ENCODE results near the gene RPS15. TPM values are rescaled to one million over a fixed set of nuclear protein-coding genes. Genes with fewer than 3 reads are reported as not detected.
A peak's percentile ranks its signal among the peaks of the same experiment; 100 is the strongest.

Gene RPS15
- total RNA-seq, 1 donor from 2014 or later, result 1,542 TPM

DNA sequence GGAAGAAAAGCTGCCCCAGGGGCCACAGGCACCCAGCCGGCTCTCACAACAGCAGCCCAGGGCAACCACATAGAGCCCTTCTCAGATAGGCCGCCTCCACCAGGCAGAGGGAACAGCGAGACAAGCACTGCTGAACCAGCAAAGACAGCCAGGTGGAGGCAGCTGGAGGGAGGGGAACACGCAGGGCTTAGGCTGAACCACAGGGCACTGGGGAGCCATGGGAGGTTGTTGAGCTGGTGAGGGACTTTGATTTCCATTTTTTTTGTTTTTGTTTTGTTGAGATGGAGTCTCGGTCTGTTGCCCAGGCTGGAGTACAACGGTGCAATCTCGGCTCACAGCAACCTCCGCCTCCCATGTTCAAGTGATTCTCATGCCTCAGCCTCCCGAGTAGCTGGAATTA is 40.4 kb upstream of the RPS15 start:
- H3K27me3 Mint-ChIP-seq, result peaks cover 4% of the 10 kb centered on the region
- DNase-seq, result no peak
- peaks cover 10% of the 10 kb centered on the region for H3K4me1 Mint-ChIP-seq
- H3K27ac Mint-ChIP-seq, result no peak overlapping the region
- intact Hi-C loops (cut with micrococcal nuclease), result no loop called here
- H3K36me3 Mint-ChIP-seq (ENCODE audit: low read depth), result peaks cover 1% of the 10 kb centered on the region
- H3K4me3 Mint-ChIP-seq, result no peak overlapping the region
- no peaks in the 10 kb centered on the region for H3K9me3 Mint-ChIP-seq

GRCh38 chr19:1399079-1399478 is 39.1 kb upstream of the RPS15 start:
- intact Hi-C loops (cut with micrococcal nuclease), result no loop called here
- Mint-ChIP-seq H3K27ac (no peak overlapping the region), H3K36me3 (ENCODE audit: low read depth) (peaks cover 1% of the 10 kb centered on the region), H3K9me3 (no peaks in the 10 kb centered on the region), H3K27me3 (peaks cover 6% of the 10 kb centered on the region), H3K4me3 (no peak overlapping the region), H3K4me1 (peaks cover 10% of the 10 kb centered on the region)
- no peak for DNase-seq

GRCh38 chr19:1399745-1400144 is 38.5 kb upstream of the RPS15 start:
- Mint-ChIP-seq H3K4me3 (no peak overlapping the region), H3K27ac (no peak overlapping the region), H3K9me3 (no peaks in the 10 kb centered on the region), H3K4me1 (peaks cover 10% of the 10 kb centered on the region), H3K36me3 (ENCODE audit: low read depth) (peaks cover 1% of the 10 kb centered on the region), H3K27me3 (peaks cover 6% of the 10 kb centered on the region)
- no peak for DNase-seq
- intact Hi-C loops (cut with micrococcal nuclease), result no loop called here

- H3K36me3 Mint-ChIP-seq (ENCODE audit: low read depth), result peaks cover 1% of the 10 kb centered on the region
- peak; percentile 67 for DNase-seq
- no peaks in the 10 kb centered on the region for H3K9me3 Mint-ChIP-seq
- intact Hi-C loops (cut with micrococcal nuclease), result no loop called here
- H3K27me3 Mint-ChIP-seq, result peaks cover 6% of the 10 kb centered on the region
- peak overlapping the region; percentile 68 for H3K4me3 Mint-ChIP-seq
- H3K4me1 Mint-ChIP-seq, result peaks cover 10% of the 10 kb centered on the region
- H3K27ac Mint-ChIP-seq, result no peak overlapping the region
Measured at GRCh38 chr19:1400281-1401137, 37.7 kb upstream of the RPS15 start.

DNA sequence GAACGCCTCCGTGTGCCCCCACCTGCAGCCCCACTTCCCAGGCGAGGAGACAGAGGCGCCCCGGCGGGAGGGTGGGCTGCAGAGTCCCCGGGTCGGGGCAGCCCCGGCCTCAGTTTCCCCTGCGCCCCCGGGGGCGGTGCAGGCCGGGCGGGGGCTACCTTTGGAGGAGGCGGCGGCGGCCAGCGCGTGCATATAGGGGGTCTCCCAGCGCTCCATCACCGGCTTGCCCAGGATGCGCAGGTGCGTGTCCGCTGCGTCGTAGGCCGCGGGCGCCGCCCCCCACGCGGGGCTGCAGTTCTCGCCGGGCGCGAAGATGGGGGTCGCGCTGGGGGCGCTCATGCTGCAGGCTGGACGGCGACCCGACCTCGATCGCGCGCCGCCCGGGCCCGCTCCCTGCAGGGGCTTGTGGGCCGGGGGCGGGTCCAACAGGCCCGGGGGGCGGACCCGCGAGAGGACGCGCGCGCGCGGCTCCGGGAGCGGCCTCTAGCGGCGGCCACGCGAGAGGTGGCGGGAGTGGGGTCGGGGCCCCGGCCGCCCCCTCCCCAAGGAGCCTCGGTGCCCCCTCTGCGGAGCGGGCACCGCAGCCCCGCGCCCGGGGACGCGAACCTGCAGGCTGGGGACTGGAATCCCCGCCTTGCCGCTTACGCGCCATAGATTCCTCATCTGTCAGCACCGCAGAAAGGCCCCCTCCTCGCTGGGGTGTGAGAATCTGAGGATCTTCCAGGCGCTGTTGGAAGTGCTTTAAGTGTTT is 36.9 kb upstream of the RPS15 start, which contains the start of gene GAMT:
Gene GAMT, minus strand, starts transcription at position 405 of the 751 bp plus-strand sequence. Its CDS starts 66 bp downstream, at position 339.
- H3K4me1 Mint-ChIP-seq, result peaks cover 9% of the 10 kb centered on the region
- H3K36me3 Mint-ChIP-seq (ENCODE audit: low read depth), result peaks cover 1% of the 10 kb centered on the region
- no peak within 1 kb of the TSS for H3K27ac Mint-ChIP-seq
- DNase-seq, result peak; percentile 90
- H3K9me3 Mint-ChIP-seq, result no peaks in the 10 kb centered on the region
- intact Hi-C loops (cut with micrococcal nuclease), result no loop called here
- H3K27me3 Mint-ChIP-seq, result peaks cover 6% of the 10 kb centered on the region
- peak within 1 kb of the TSS; percentile 68 for H3K4me3 Mint-ChIP-seq

DNA sequence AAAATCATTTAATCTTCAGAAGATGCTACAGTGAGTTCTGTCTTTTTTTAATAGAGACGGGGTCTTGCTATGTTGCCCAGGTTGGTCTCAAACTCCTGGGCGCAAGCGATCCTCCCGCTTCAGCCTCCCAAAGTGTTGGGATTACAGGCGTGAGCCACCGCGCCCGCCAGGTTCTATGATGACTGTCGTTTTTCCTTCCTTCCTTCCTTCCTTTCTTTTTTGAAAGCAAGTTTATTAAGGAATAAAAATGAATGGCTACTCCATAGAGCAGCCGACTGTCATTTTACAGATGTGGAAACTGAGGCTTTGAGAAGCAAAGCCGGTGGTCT is 36.3 kb upstream of the RPS15 start:
- no peak for DNase-seq
- H3K9me3 Mint-ChIP-seq, result no peaks in the 10 kb centered on the region
- intact Hi-C loops (cut with micrococcal nuclease), result no loop called here
- H3K27ac Mint-ChIP-seq, result no peak overlapping the region
- peaks cover 12% of the 10 kb centered on the region for H3K4me1 Mint-ChIP-seq
- peaks cover 6% of the 10 kb centered on the region for H3K27me3 Mint-ChIP-seq
- H3K4me3 Mint-ChIP-seq, result peak overlapping the region; percentile 56
- peaks cover 1% of the 10 kb centered on the region for H3K36me3 Mint-ChIP-seq (ENCODE audit: low read depth)

DNA sequence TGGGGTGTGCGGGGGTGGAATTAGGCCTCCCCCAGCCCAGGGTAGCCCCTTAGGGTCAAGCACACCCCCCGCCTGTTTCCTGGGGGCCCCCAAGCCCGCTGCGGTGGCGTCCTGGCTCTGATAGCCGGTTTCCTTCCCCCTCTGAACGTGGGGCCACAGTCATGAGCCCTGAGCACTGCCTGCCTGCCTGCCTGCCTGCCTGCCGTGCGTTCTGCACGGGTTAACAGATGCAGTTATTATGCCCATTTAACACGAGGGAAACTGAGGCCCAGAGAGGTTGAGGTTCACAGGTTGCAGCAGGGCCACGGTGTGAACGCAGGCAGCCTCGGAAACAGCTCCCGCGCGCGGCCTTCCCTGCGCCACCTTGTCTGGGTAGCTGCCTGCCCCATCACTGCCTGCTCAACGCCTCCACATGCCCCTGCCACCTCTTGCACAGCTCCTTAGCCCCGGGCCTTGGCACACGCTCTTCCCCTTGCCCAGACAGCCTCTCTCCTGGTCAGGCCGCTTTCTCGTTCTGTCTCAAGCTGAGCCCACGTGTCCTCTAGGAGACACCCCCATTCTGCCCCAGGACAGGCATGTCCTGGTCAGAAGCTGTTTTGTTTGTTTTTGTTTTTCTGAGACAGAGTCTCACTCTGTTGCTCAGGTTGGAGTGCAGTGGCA is 35.7 kb upstream of the RPS15 start:
- Mint-ChIP-seq H3K27ac (no peak overlapping the region), H3K4me3 (peak overlapping the region; percentile 73), H3K4me1 (peaks cover 12% of the 10 kb centered on the region), H3K9me3 (no peaks in the 10 kb centered on the region), H3K36me3 (ENCODE audit: low read depth) (no peaks in the 10 kb centered on the region), H3K27me3 (peaks cover 6% of the 10 kb centered on the region)
- intact Hi-C loops (cut with micrococcal nuclease), result no loop called here
- no peak for DNase-seq

DNA sequence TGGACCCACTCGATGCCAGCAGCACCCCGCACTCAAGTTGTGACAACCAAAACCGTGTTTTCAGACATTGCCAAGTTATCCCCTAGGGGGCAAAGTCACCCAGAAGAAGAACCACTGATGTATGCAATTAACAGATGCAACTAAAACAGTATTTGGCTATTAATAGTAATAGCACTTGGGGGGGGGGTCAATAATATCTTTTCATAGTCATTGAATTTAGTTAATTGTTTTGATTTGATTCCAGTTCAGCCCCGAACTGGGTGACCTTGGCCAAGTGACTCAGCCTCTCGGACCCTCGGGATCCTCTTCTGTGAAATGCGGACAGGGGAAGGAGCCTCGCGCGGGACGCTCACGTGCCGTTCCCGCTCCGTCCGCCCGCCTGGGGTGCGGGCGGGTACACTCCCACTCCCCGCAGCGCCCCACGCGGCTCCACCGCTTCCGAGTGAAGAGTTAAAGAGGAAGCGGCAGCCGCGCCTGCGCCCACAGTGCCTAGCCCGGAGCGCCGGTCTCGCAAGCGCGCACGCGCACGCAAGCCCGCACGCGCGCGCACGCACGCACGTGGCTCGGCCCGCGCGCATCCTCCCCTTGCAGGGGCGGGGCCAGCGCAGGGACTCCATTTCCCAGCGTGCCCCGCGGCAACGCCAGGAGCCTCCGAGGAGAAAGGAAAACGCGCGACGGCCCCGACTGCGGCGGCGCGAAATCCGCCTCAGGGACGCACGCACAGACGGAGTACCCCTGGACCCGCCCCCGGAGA is 31.2 kb upstream of the RPS15 start:
- peaks cover 37% of the 10 kb centered on the region for H3K4me1 Mint-ChIP-seq

DNA sequence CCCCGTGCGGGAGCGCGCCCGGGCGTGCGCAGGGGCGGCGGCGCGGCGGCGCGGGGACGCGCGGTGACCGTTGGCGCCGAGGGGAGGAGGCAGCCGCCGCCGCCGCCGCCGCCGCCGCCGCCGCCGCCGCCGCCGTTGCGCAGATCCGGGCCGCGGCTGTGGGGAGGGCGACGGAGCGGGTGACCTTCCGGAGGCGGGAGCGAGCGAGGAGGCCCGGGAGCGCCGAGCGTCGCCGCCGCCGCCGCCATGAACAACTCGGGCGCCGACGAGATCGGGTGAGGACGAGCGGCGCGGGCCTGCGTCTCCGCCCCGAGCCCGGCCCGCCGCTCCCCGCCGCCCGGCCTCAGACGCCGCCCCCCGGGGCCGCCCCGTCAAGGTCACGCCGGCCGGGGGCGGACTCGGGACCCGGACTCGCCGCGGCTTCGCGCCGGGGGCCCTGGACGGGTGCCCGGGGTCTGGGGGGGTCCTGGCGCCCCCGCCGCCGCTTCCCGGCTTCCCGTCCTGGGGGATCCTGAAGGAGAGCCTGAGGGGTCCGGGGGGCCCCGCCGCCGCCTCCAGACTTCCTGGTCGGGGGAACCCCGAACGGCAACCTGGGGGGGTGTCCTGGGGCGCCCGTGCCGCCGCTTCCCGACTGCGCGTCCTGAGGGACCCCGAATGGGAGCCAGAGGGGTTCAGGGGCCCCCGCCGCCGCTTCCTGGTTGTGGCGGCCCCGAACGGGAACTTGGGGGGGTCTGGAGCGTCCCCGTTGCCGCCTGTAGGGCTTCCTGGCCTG is 30.5 kb upstream of the RPS15 start, which contains the start of gene DAZAP1:
Gene DAZAP1, plus strand, starts transcription at position 59 of the 772 bp plus-strand sequence. Its CDS starts 188 bp downstream, at position 247.
- H3K36me3 Mint-ChIP-seq (ENCODE audit: low read depth), result peaks cover 25% of the 10 kb centered on the region
- no peaks in the 10 kb centered on the region for H3K9me3 Mint-ChIP-seq
- H3K27ac Mint-ChIP-seq, result peak within 1 kb of the TSS; percentile 96
- H3K27me3 Mint-ChIP-seq, result peaks cover 4% of the 10 kb centered on the region
- DNase-seq, result no peak
- H3K4me1 Mint-ChIP-seq, result peaks cover 35% of the 10 kb centered on the region
- peak within 1 kb of the TSS; percentile 98 for H3K4me3 Mint-ChIP-seq
- intact Hi-C loops (cut with micrococcal nuclease), result loop anchor here (1.0 to 5.0 kb wide), 5 partner anchors 25 to 610 kb away; partner anchors contain the start of genes FAM174C, MBD3, NDUFS7 and PTBP1

More for the DNA sequence above, 31.2 kb upstream of the RPS15 start:
- Mint-ChIP-seq H3K9me3 (no peaks in the 10 kb centered on the region), H3K27ac (peak overlapping the region; percentile 81), H3K4me3 (peak overlapping the region; percentile 76), H3K27me3 (peaks cover 6% of the 10 kb centered on the region), H3K36me3 (ENCODE audit: low read depth) (peaks cover 24% of the 10 kb centered on the region)
- intact Hi-C loops (cut with micrococcal nuclease), result loop anchor here (1.0 to 5.0 kb wide), 5 partner anchors 24 to 610 kb away; partner anchors contain the start of genes FAM174C, MBD3, NDUFS7 and PTBP1
- peak; percentile 100 for DNase-seq

- no peaks in the 10 kb centered on the region for H3K9me3 Mint-ChIP-seq
- H3K36me3 Mint-ChIP-seq (ENCODE audit: low read depth), result peaks cover 28% of the 10 kb centered on the region
- H3K27ac Mint-ChIP-seq, result peak overlapping the region; percentile 96
- peaks cover 37% of the 10 kb centered on the region for H3K4me1 Mint-ChIP-seq
- H3K4me3 Mint-ChIP-seq, result peak overlapping the region; percentile 98
- peak; percentile 88 for DNase-seq
- intact Hi-C loops (cut with micrococcal nuclease), result loop anchor here (5.0 kb wide), 1 partner anchor 131 kb away; the partner anchor contains the start of gene FAM174C
- no peaks in the 10 kb centered on the region for H3K27me3 Mint-ChIP-seq
Measured at GRCh38 chr19:1408300-1409203, 29.6 kb upstream of the RPS15 start.

DNA sequence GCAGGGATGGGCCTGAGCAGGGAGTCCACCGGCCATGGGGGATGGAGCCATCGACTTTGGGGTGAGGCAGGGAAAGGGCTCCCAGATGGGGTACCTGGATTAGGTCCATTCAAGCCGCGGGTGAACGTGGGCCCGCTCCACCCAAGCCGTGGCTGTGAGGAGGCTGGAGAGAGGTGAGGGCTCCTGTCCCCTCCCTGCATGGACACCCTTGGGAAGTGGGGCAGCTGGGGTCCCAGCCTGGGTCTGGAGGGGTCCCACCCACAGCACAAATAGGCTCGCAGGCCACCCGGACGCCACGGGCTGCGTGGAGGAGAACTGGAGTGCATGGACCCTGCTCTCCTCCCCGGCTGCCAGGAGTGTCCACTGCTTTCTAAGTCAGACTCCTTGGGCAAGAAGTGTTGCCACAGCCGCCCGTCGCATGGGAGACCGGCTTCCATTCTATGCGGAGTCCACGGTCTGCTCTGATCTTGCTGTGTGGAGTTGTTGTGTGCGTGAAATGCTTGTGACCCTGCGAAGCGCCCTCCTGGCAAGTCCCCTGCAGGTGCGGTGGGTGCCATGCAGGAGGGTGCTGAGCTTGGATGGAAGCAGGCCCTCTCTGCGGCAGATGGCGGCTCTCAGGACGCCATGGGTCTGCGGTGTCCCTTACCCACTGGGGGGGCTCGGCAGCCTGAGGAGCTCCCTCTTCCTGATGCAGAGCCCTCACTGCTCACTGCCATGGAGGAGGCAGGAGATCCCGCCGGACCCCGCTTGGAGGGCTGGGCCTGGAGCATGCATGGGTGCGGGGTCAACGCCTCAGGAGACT is 28.8 kb upstream of the RPS15 start:
- no peak for DNase-seq
- Mint-ChIP-seq H3K27ac (peak overlapping the region; percentile 96), H3K9me3 (no peaks in the 10 kb centered on the region), H3K36me3 (ENCODE audit: low read depth) (peaks cover 28% of the 10 kb centered on the region), H3K27me3 (no peaks in the 10 kb centered on the region), H3K4me3 (peak overlapping the region; percentile 98), H3K4me1 (peaks cover 37% of the 10 kb centered on the region)
- intact Hi-C loops (cut with micrococcal nuclease), result loop anchor here (5.0 kb wide), 1 partner anchor 132 kb away; the partner anchor contains the start of gene FAM174C

Data from activated CD4-positive, alpha-beta T cell treated with anti-CD3 and anti-CD28 coated beads, Interleukin-2, amount 10 ng/mL, durations not matched to agents 24 days and 14 days (primary cell).